OCI-LY1 (cell line): Measurements from ENCODE around the gene MMS19.
"Not testable (repeated sequence)": the region's sequence is repeated elsewhere in the genome, so short reads cannot be mapped to it uniquely, and the experiment has no call there.

Experiments
- H2AFZ ChIP-seq: fragments of 200-600 bp; sonication (generic), shearing (Covaris generic); 2 replicates; pipeline ENCODE4 v1.6.0; 2014; ENCODE audit warnings: antibody characterized with exemption, mild to moderate bottlenecking, low read length
- H3F3A ChIP-seq: fragments of 200-600 bp; sonication (generic), shearing (Covaris generic); 2 replicates; pipeline ENCODE4 v1.6.0; 2014; ENCODE audit warnings: mild to moderate bottlenecking, antibody characterized with exemption, low read length, moderate library complexity; ENCODE audit not compliant: insufficient read depth
- H3K27ac ChIP-seq: fragments of 200-600 bp; sonication (generic); 2 replicates; pipeline ENCODE4 v1.5.1; 2014; ENCODE audit warnings: low read length, mixed run types, mild to moderate bottlenecking, low read depth; ENCODE audit not compliant: poor library complexity, severe bottlenecking
- H3K27me3 ChIP-seq: fragments of 200-600 bp; sonication (generic); 2 replicates; pipeline ENCODE4 v1.6.0; 2014; ENCODE audit warnings: antibody characterized with exemption, mild to moderate bottlenecking, low read length, moderate library complexity; ENCODE audit not compliant: insufficient read depth
- H3K36me3 ChIP-seq: fragments of 200-600 bp; sonication (generic); 2 replicates; pipeline ENCODE4 v1.6.1; 2014; ENCODE audit warnings: mild to moderate bottlenecking, antibody characterized with exemption, low read length, moderate library complexity, mixed read lengths; ENCODE audit not compliant: insufficient read depth
- H3K4me1 ChIP-seq: fragments of 200-600 bp; sonication (generic); 2 replicates; pipeline ENCODE4 v1.5.1; 2014; ENCODE audit warnings: mild to moderate bottlenecking, low read length, moderate library complexity; ENCODE audit not compliant: insufficient read depth, severe bottlenecking
- H3K4me2 ChIP-seq: fragments of 200-600 bp; sonication (generic), shearing (Covaris generic); 2 replicates; pipeline ENCODE4 v1.6.1; 2014; ENCODE audit warnings: low read length
- H3K4me3 ChIP-seq: fragments of 200-600 bp; sonication (generic); 2 replicates; pipeline ENCODE4 v1.5.1; 2014; ENCODE audit warnings: low read length, low read depth, mild to moderate bottlenecking, mixed read lengths; ENCODE audit not compliant: poor library complexity, severe bottlenecking
- H3K79me2 ChIP-seq: fragments of 200-600 bp; shearing (Covaris generic); 2 replicates; pipeline ENCODE4 v1.6.1; 2016; ENCODE audit warnings: mixed run types, low read length, mixed read lengths; ENCODE audit not compliant: insufficient read depth
- H3K9ac ChIP-seq: fragments of 200-600 bp; sonication (generic), shearing (Covaris generic); 2 replicates; pipeline ENCODE4 v1.6.1; 2014; ENCODE audit warnings: mild to moderate bottlenecking, low read length, mixed read lengths
- H3K9me2 ChIP-seq: fragments of 200-600 bp; sonication (generic), shearing (Covaris generic); 2 replicates; pipeline ENCODE4 v1.6.1; 2014; ENCODE audit warnings: low read depth, mild to moderate bottlenecking, low read length, mixed read lengths
- H3K9me3 ChIP-seq: fragments of 200-600 bp; shearing (Covaris generic); 2 replicates; pipeline ENCODE4 v1.6.1; 2014; ENCODE audit warnings: low read length, mixed read lengths
- H4K20me1 ChIP-seq: fragments of 200-600 bp; sonication (generic), shearing (Covaris generic); 2 replicates; pipeline ENCODE4 v1.6.0; 2016; ENCODE audit warnings: mild to moderate bottlenecking, low read length; ENCODE audit not compliant: insufficient read depth
- EZH2 ChIP-seq: fragments of 200-600 bp; sonication (generic), shearing (Covaris generic); IDR thresholded peaks from 2 replicates; pipeline ENCODE4 v1.8.0; 2017; ENCODE audit warnings: borderline replicate concordance, mixed run types, mild to moderate bottlenecking, antibody characterized with exemption, low read length, moderate library complexity, mixed read lengths
- TF ChIP-seq, protein P1 (sequence below): fragments of 200-600 bp; sonication (generic), shearing (Covaris generic); IDR thresholded peaks from 2 replicates; pipeline ENCODE4 v1.5.1; 2017; ENCODE audit warnings: mild to moderate bottlenecking, antibody characterized with exemption, low read length, moderate library complexity, mixed read lengths

Gene MMS19

DNA sequence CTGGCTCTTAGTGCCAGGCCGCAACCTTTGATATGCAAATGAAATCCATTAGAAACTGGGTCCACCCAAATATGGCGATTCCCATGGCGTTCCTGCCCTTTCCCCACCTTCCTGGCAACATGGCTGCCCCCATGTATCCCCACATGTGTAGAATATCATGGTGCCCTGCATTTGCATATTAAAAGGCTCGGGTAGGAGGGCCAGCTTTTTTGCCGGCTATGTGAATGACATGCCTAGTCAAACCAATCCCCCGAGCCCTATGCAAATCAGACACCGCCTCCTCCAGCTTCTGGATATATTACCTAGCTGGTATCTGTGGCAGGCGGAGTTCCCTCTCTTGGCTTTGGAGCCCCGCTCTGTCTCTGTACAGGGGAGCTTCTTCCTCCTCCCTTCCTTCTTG lies 18.3 kb downstream of the MMS19 start:
- Histone ChIP-seq H3K27me3 (no peaks in the 10 kb centered on the region), H3F3A (no peaks in the 10 kb centered on the region), H3K36me3 (peaks cover 53% of the 10 kb centered on the region), H3K4me1 (no peaks in the 10 kb centered on the region), H3K27ac (no peak overlapping the region), H3K4me2 (no peak overlapping the region), H3K9ac (no peak overlapping the region), H3K9me3 (no peaks in the 10 kb centered on the region), H3K79me2 (no peaks in the 10 kb centered on the region), H2AFZ (no peak overlapping the region), H3K4me3 (no peak overlapping the region), H3K9me2 (no peaks in the 10 kb centered on the region), H4K20me1 (no peaks in the 10 kb centered on the region)
- TF ChIP-seq, protein P1, sequence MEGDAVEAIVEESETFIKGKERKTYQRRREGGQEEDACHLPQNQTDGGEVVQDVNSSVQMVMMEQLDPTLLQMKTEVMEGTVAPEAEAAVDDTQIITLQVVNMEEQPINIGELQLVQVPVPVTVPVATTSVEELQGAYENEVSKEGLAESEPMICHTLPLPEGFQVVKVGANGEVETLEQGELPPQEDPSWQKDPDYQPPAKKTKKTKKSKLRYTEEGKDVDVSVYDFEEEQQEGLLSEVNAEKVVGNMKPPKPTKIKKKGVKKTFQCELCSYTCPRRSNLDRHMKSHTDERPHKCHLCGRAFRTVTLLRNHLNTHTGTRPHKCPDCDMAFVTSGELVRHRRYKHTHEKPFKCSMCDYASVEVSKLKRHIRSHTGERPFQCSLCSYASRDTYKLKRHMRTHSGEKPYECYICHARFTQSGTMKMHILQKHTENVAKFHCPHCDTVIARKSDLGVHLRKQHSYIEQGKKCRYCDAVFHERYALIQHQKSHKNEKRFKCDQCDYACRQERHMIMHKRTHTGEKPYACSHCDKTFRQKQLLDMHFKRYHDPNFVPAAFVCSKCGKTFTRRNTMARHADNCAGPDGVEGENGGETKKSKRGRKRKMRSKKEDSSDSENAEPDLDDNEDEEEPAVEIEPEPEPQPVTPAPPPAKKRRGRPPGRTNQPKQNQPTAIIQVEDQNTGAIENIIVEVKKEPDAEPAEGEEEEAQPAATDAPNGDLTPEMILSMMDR: no peak
- TF ChIP-seq EZH2: no peak

DNA sequence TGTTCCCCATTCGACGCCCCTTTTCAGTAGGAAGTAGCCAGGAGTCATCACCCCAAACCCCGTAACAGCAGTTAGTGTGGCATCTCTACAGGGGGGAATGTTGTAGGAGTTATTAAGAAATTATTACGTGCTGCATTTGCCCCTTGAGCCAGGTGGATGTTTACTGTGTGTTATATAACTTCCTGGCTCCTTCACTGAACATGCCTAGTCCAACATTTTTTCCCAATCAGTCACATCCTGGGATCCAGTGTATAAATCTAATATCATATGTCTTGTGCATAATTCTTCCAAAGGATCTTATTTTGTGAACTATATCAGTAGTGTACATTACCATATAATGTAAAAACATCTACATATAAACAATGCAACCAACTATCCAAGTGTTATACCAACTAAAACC lies 18.8 kb downstream of the MMS19 start:
- H3K4me2 ChIP-seq: not testable (repeated sequence)

DNA sequence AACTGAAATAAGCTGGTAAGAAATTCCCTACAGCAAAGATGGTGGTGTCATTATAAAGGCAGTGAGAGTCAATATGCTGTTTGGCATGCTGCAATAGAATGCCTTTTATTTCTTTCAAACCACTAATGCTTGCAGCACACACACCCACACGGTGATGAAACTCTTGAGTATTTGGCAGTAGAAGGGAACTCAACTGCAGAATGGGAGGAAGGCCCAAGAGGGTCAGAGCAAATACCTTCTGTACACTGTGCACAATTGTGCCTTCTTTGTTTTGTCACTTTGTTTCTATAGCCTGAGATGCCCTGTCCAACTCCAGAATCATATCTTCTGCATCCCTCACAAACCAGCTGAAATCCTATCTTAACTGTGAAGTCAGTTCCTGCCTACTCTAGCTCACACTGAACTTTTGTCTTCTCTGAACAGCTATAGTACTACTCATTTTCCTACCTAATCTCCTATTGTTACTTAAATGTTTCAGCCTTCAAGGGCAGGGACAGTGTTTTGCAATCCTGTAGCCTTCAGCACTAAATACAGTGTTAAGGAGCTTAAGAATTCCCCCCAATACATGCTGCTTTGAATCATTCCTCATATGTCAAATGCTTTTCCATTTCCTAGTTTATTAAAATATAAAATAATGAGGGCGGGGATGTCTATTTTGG lies 22.2 kb downstream of the MMS19 start:
- no peaks in the 10 kb centered on the region for H3K79me2 ChIP-seq
- H3K36me3 ChIP-seq: peaks cover 72% of the 10 kb centered on the region
- H3K4me3 ChIP-seq: no peak overlapping the region
- H3K27me3 ChIP-seq: no peaks in the 10 kb centered on the region
- H3K9me3 ChIP-seq: no peaks in the 10 kb centered on the region
- H3K27ac ChIP-seq: no peak overlapping the region
- H3K9ac ChIP-seq: no peak overlapping the region
- no peaks in the 10 kb centered on the region for H4K20me1 ChIP-seq
- no peak overlapping the region for H3K4me2 ChIP-seq
- no peak overlapping the region for H2AFZ ChIP-seq
- H3F3A ChIP-seq: no peaks in the 10 kb centered on the region
- no peaks in the 10 kb centered on the region for H3K9me2 ChIP-seq
- H3K4me1 ChIP-seq: no peaks in the 10 kb centered on the region
- TF ChIP-seq, protein P1: no peak
- no peak for TF ChIP-seq EZH2

More for the DNA sequence above, 18.8 kb downstream of the MMS19 start:
- H3K36me3 ChIP-seq: peaks cover 58% of the 10 kb centered on the region
- not testable (repeated sequence) for H3F3A ChIP-seq, H3K9ac ChIP-seq, H2AFZ ChIP-seq, H3K9me3 ChIP-seq, H3K4me3 ChIP-seq, H3K27me3 ChIP-seq, H3K4me1 ChIP-seq, H3K79me2 ChIP-seq, H4K20me1 ChIP-seq, H3K9me2 ChIP-seq, H3K27ac ChIP-seq

DNA sequence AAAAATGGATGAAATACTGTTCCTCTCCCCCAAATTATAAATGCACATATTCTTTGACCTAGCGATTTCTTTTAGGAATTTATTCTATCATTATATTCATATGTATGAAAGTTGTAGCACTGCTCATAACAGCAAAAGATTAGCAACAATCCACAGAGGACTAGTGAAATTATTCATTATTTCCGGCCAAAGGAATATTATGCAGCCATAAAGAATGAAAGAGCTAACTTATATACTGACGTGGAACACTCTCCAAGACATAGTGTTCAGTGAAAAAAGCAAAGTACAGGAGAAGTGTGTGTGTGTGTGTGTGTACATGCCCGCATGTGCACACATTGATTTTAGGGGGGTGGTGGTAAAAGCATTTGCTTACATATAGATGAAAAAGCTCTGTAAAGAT lies 23.3 kb downstream of the MMS19 start:
- Histone ChIP-seq H3F3A (no peaks in the 10 kb centered on the region), H4K20me1 (no peaks in the 10 kb centered on the region), H3K36me3 (peaks cover 70% of the 10 kb centered on the region), H2AFZ (no peak overlapping the region), H3K4me1 (no peaks in the 10 kb centered on the region), H3K4me3 (no peak overlapping the region), H3K9ac (no peak overlapping the region), H3K79me2 (no peaks in the 10 kb centered on the region), H3K9me3 (no peaks in the 10 kb centered on the region), H3K4me2 (no peak overlapping the region), H3K27ac (no peak overlapping the region), H3K9me2 (no peaks in the 10 kb centered on the region), H3K27me3 (no peaks in the 10 kb centered on the region)
- TF ChIP-seq, protein P1: no peak
- no peak for TF ChIP-seq EZH2

DNA sequence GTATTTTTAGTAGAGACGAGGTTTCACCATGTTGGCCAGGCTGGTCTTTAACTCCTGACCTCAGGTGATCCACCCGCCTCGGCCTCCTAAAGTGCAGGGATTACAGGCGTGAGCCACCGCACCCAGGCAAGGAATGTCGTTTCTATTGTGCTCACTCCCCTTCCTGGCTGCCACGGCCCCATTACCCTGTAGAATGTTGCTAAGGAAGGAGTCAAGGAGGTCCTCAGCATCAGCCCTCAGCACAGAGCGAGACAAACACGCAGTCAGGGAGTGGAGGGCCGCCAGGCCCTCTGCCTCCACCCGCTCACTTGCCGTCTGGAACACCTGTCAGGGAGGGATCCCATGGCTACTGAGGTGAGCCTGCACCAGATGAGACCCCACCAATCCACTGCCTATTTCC lies 29.4 kb downstream of the MMS19 start:
- not testable (repeated sequence) for H3K27me3 ChIP-seq, H3K4me1 ChIP-seq, H2AFZ ChIP-seq, H3K4me2 ChIP-seq, H3K79me2 ChIP-seq, H3K9me2 ChIP-seq, H3F3A ChIP-seq, H4K20me1 ChIP-seq, H3K4me3 ChIP-seq, H3K9me3 ChIP-seq, H3K27ac ChIP-seq, H3K9ac ChIP-seq
- H3K36me3 ChIP-seq: peaks cover 56% of the 10 kb centered on the region
